ENCODE data around the gene GALNT10. TPM values are rescaled to one million over a fixed set of nuclear protein-coding genes. Genes with fewer than 3 reads are reported as not detected.
A peak's percentile ranks its signal among the peaks of the same experiment; 100 is the strongest.

Gene GALNT10
- total and polyA plus RNA-seq, 3 donors from 2014 or later, result 15.7 to 19.3 (median 17.2) TPM

DNA sequence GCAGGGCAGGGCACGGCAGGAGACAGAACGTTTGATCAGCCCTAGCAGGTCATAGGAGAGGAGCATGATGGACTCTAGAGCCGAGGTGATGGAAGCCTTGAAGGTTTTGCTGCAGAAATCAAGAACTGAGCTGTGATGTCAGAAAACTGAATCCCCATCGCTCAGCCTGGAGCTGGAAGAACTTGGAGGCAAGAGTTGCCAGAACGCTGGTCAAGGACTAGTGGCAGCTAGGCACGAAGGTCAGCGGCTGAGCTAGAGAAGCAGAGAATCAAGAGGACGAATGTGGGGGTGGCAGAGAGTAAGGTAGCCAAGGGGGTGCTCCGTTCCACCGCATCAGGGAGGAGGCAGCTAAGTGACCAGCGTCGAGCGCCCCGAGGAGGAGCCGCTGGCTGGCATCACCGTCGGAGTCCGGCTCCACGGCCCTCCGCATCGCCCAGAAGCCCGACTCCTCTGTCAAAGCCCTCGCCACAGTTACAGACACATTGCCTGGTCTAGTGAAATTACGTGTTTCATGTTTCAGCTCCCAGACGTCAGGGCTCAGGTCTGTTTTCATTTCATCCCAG, 1.2 kb upstream of the GALNT10 start:
- no peaks in the 10 kb centered on the region for H3K36me3 ChIP-seq (ENCODE audit: low read depth, missing control alignments)
- WGBS, 2 donors, result 3% methylated on average over 10 to 25 of the region's 25 CpGs
- peaks cover 23% of the 10 kb centered on the region for H3K4me1 ChIP-seq
- TF ChIP-seq POLR2A (IDR thresholded peaks at IDR 0.05), result no peak
- TF ChIP-seq CTCF (IDR thresholded peaks at IDR 0.05), result no peak
- H3K4me3 ChIP-seq, result peak overlapping the region; percentile 67 to 94
- H3K9me3 ChIP-seq, result no peaks in the 10 kb centered on the region
- no peak overlapping the region for H3K27ac ChIP-seq
- DNase-seq, result peak; percentile 28
- no peaks in the 10 kb centered on the region for H3K27me3 ChIP-seq
- intact Hi-C loops (cut with DNase I; ENCODE audit: low total_unique reads), result loop anchor here (10.0 kb wide), 1 partner anchor 215 kb away; no protein-coding TSS in a partner anchor

GRCh38 chr5:154189819-154190594, 526 bp upstream of the GALNT10 start:
- WGBS, 2 donors, result 0% methylated on average over 19 of the region's 67 CpGs; no CpG with 5 or more reads in 1 of the 2 donors
- Histone ChIP-seq H3K9me3 (no peaks in the 10 kb centered on the region), H3K4me1 (peaks cover 23% of the 10 kb centered on the region), H3K27ac (peak overlapping the region; percentile 59 to 73), H3K27me3 (no peaks in the 10 kb centered on the region), H3K4me3 (peak overlapping the region; percentile 67 to 94), H3K36me3 (ENCODE audit: low read depth, missing control alignments) (no peaks in the 10 kb centered on the region)
- TF ChIP-seq CTCF (IDR thresholded peaks at IDR 0.05), result peak in 2 of 3 experiments; percentile 15 to 49
- TF ChIP-seq POLR2A (IDR thresholded peaks at IDR 0.05), result no peak
- intact Hi-C loops (cut with DNase I; ENCODE audit: low total_unique reads), result loop anchor here (10.0 kb wide), 2 partner anchors 215 kb away; no protein-coding TSS in a partner anchor
- peak; percentile 77 for DNase-seq

DNA sequence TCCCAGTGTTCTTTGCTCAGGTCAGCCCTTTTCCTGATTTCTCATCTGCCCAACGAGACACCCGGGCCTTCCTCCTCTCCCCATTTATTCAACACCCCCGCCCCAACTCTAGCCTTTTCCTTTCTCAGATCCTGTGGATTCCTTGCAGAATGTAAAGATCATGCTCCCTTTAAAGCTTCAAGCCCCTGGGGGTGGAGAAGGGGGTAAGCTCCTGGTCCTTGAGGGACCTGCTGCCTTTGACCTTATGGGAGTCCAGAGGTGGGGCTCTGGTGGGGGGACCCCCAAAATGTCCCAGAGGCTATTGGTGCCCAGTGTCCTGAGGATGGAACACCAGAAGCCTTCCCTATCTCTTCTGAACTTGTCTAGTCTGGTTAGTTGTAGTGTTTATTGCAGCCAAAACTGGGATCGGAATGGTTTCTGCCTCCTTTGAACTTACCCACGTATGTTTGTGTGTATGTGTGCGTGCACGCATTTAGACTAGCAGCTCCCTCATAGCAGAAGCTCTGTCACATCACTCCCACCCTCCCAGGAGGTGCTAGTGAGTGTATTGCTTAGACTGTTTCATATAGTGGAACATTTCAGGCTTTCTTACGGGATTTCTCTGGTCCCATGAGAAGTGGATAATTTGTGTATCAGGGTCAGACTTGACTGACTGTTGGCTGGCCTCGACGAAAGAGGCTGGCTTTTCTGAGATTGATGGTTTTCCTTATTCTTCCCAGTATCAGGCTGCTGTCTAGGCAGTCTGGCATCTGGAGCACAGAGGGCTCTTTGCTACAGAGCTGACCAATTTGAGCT, 1.1 kb downstream of the GALNT10 start:
- H3K27me3 ChIP-seq, result no peaks in the 10 kb centered on the region
- no peaks in the 10 kb centered on the region for H3K36me3 ChIP-seq (ENCODE audit: low read depth, missing control alignments)
- H3K4me1 ChIP-seq, result peaks cover 28% of the 10 kb centered on the region
- peak overlapping the region in 1 of 2 donors; percentile 23 for H3K27ac ChIP-seq
- no peaks in the 10 kb centered on the region for H3K9me3 ChIP-seq
- intact Hi-C loops (cut with DNase I; ENCODE audit: low total_unique reads), result loop anchor here (10.0 kb wide), 1 partner anchor 213 kb away; no protein-coding TSS in a partner anchor
- TF ChIP-seq CTCF (IDR thresholded peaks at IDR 0.05), result no peak
- TF ChIP-seq POLR2A (IDR thresholded peaks at IDR 0.05), result no peak
- 11 to 14% methylated on average over 9 to 10 of the region's 10 CpGs for WGBS, 2 donors
- DNase-seq, result peak; percentile 30
- H3K4me3 ChIP-seq, result peak overlapping the region; percentile 67 to 71

DNA sequence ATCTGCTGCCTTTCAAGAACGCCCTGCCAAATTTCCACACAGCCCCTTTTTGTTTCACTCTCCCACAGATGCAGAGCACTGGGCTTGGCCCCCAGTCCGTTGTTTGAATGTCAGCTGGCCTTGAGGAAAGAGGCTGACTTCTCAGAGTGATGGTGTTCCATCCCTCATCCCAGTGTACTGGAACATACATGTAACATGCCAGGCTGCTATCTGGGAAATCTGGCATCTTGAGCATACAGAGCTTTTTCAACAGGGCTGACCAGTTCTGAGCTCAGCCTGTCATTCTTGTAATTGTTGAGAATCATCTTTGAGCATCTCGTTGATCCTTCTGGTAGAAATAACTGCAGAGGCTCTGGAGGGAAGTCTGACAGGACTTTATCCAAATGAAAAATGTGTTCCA, 2.8 kb downstream of the GALNT10 start:
- Histone ChIP-seq H3K36me3 (ENCODE audit: low read depth, missing control alignments) (no peaks in the 10 kb centered on the region), H3K4me3 (no peak overlapping the region), H3K9me3 (no peaks in the 10 kb centered on the region), H3K4me1 (peaks cover 33% of the 10 kb centered on the region), H3K27ac (no peak overlapping the region), H3K27me3 (no peaks in the 10 kb centered on the region)
- WGBS, 2 donors, result 51 to 53% methylated on average over 3 of the region's 3 CpGs
- DNase-seq, result no peak
- TF ChIP-seq CTCF (IDR thresholded peaks at IDR 0.05) (no peak), POLR2A (IDR thresholded peaks at IDR 0.05) (no peak)
- intact Hi-C loops (cut with DNase I; ENCODE audit: low total_unique reads), result loop anchor here (10.0 kb wide), 1 partner anchor 212 kb away; no protein-coding TSS in a partner anchor
